Peyer's patch (tissue), 4 donors: Measurements from ENCODE around the gene WNT8A. TPM values are rescaled to one million over a fixed set of nuclear protein-coding genes. Genes with fewer than 3 reads are reported as not detected.
"Not testable (repeated sequence)": the region's sequence is repeated elsewhere in the genome, so short reads cannot be mapped to it uniquely, and the experiment has no call there.

Experiments
- DNase-seq, 3 donors: peaks; one replicate each; pipeline ENCODE4 v3.0.0-alpha.2; 2017 to 2019
- H3K27ac ChIP-seq, 4 donors: fragments of 200-600 bp; sonication (generic); one replicate each; pipeline ENCODE4 v1.5.1; 2016 to 2019
- H3K27me3 ChIP-seq, 2 donors: fragments of 200-600 bp; sonication (generic); one replicate each; pipeline ENCODE4 v1.5.1; 2019
- H3K36me3 ChIP-seq, 3 donors: fragments of 200-600 bp; sonication (generic); one replicate each; pipeline ENCODE4 v1.5.1; 2016 to 2019
- H3K4me1 ChIP-seq, 4 donors: fragments of 200-600 bp; sonication (generic); one replicate each; pipeline ENCODE4 v1.5.1; 2016 to 2019
- H3K4me3 ChIP-seq, 4 donors: fragments of 200-600 bp; sonication (generic); 1 replicate in 3 of 4; 2 replicates in 1 of 4; pipeline ENCODE4 v1.5.1; 2016 to 2019; ENCODE audit warnings: mild to moderate bottlenecking in 1 of 4
- H3K9me3 ChIP-seq, 4 donors: fragments of 200-600 bp; sonication (generic); one replicate each; pipeline ENCODE4 v1.5.1; 2016 to 2019; ENCODE audit warnings: mild to moderate bottlenecking in 1 of 4
- CTCF ChIP-seq, 6 experiments: fragments of 450-650 bp in 4 of 6; fragments of 200-600 bp in 2 of 6; sonication (generic) in 1 of 6; IDR thresholded peaks; one replicate each; pipeline ENCODE4 v1.5.1; 2017 to 2019; ENCODE audit warnings: antibody characterized with exemption in 6 of 6, mild to moderate bottlenecking in 3 of 6, moderate library complexity in 1 of 6
- POLR2A ChIP-seq, 2 donors: fragments of 450-650 bp; IDR thresholded peaks; one replicate each; pipeline ENCODE4 v1.5.1; 2017; ENCODE audit warnings: antibody characterized with exemption in 2 of 2, mild to moderate bottlenecking in 2 of 2, moderate library complexity in 2 of 2
- total RNA-seq, 4 donors: library from RNA; depleted of rRNA; stranded (reverse); fragments of >200 nt; gene quantifications; one replicate each; pipeline ENCODE4 v1.1.0, GENCODE V29; 2016

Gene WNT8A
- total RNA-seq, 4 donors from 2014 or later: not detected

GRCh38 chr5:138065102-138065501 lies 18.7 kb upstream of the WNT8A start:
- Histone ChIP-seq H3K27ac (no peak overlapping the region), H3K9me3 (no peaks in the 10 kb centered on the region), H3K4me3 (no peak overlapping the region), H3K36me3 (no peaks in the 10 kb centered on the region), H3K4me1 (no peaks in the 10 kb centered on the region), H3K27me3 (no peaks in the 10 kb centered on the region)
- no peak for DNase-seq
- no peak for TF ChIP-seq POLR2A (IDR thresholded peaks at IDR 0.05)
- no peak for TF ChIP-seq CTCF (IDR thresholded peaks at IDR 0.05)

- Histone ChIP-seq H3K9me3 (no peaks in the 10 kb centered on the region), H3K27me3 (no peaks in the 10 kb centered on the region), H3K27ac (no peak overlapping the region), H3K4me1 (no peaks in the 10 kb centered on the region), H3K36me3 (no peaks in the 10 kb centered on the region), H3K4me3 (no peak overlapping the region)
- TF ChIP-seq POLR2A (IDR thresholded peaks at IDR 0.05) (no peak), CTCF (IDR thresholded peaks at IDR 0.05) (no peak)
- DNase-seq: no peak
These were observed 15.9 kb upstream of the WNT8A start for GRCh38 chr5:138067945-138068344.

- Histone ChIP-seq H3K36me3 (no peaks in the 10 kb centered on the region), H3K27ac (no peak overlapping the region), H3K9me3 (no peaks in the 10 kb centered on the region), H3K4me1 (no peaks in the 10 kb centered on the region), H3K4me3 (no peak overlapping the region), H3K27me3 (no peaks in the 10 kb centered on the region)
- no peak for TF ChIP-seq POLR2A (IDR thresholded peaks at IDR 0.05)
- TF ChIP-seq CTCF (IDR thresholded peaks at IDR 0.05): peak; percentile 41 to 74 (median 69)
- peak; percentile 66 to 89 (median 78) for DNase-seq
These were observed 14.9 kb upstream of the WNT8A start for GRCh38 chr5:138068742-138069600.

- H3K4me3 ChIP-seq, H3K36me3 ChIP-seq, H3K4me1 ChIP-seq, DNase-seq, H3K27ac ChIP-seq, H3K27me3 ChIP-seq, H3K9me3 ChIP-seq: not testable (repeated sequence)
These were observed 13.8 kb upstream of the WNT8A start for GRCh38 chr5:138070026-138070425.

GRCh38 chr5:138077064-138077696 lies 6.7 kb upstream of the WNT8A start:
- no peak for TF ChIP-seq POLR2A (IDR thresholded peaks at IDR 0.05)
- peak; percentile 55 to 87 (median 80) for TF ChIP-seq CTCF (IDR thresholded peaks at IDR 0.05)
- Histone ChIP-seq H3K4me1 (no peaks in the 10 kb centered on the region), H3K9me3 (no peaks in the 10 kb centered on the region), H3K4me3 (no peak overlapping the region), H3K27ac (no peak overlapping the region), H3K27me3 (no peaks in the 10 kb centered on the region), H3K36me3 (no peaks in the 10 kb centered on the region)
- peak in 2 of 3 donors; percentile 59 to 89 for DNase-seq

GRCh38 chr5:138078006-138078643 lies 5.7 kb upstream of the WNT8A start:
- Histone ChIP-seq H3K4me3 (no peak overlapping the region), H3K27ac (no peak overlapping the region), H3K4me1 (no peaks in the 10 kb centered on the region), H3K36me3 (no peaks in the 10 kb centered on the region), H3K27me3 (no peaks in the 10 kb centered on the region), H3K9me3 (no peaks in the 10 kb centered on the region)
- TF ChIP-seq POLR2A (IDR thresholded peaks at IDR 0.05): no peak
- TF ChIP-seq CTCF (IDR thresholded peaks at IDR 0.05): no peak
- no peak for DNase-seq
